ENCODE measurements around the gene PABPN1L. TPM values are rescaled to one million over a fixed set of nuclear protein-coding genes. Genes with fewer than 3 reads are reported as not detected.

PABPN1L gene
- total and polyA plus RNA-seq, 7 donors = not detected

DNA sequence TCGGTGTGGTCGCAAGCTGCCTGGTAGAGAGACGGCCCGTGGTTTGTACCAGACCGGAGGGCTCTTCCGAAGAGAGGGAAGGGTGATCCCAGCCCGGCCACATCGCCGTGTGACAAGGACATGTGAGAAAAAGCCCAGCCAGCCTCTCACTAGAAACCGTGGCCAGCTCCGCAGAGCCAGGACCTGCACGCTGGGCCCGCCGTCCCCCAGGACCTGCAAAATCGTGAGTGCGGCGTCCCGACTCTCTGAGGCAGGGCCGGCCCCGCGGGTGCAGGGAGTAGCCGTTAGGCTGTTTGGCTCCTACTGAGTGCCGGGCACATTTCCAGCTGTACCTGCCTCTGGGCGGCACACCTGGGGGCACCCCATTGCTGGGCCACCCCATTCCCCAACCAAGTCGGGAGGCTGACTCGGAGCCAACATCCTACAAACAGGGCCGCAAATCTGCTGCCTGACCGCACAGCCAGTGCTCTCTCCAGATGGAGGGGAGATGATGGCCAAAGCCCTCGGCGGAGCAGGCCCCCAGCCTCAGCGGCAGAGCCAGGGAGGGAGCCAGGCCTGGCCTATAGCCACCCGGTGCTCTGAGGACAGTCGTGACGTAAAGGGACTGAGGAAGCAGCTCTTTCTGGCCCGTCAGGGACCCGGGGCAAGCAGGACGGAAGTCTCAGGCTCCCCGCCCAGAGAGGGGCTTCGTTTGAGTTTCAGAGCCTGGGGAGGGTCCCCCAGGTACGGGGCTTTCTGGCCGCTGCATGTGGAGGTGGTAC, 33.6 kb upstream of the PABPN1L start:
- no peak for ATAC-seq
- Histone ChIP-seq H3K36me3 (ENCODE audit: insufficient read depth in 1 of 2, low read depth in 1 of 2) (peaks cover 0 to 4% of the 10 kb centered on the region in 2 donors), H3K4me1 (peaks cover 49% of the 10 kb centered on the region), H3K4me3 (no peak overlapping the region), H3K27me3 (ENCODE audit: insufficient read depth in 3 of 3, low read length in 2 of 3) (no peaks in the 10 kb centered on the region), H3K27ac (no peak overlapping the region), H3K9me3 (no peaks in the 10 kb centered on the region)
- intact Hi-C loops (cut with DNase I) = loop anchor here in 1 of 2 donors (5.0 kb wide), 1 partner anchor 43 kb away; the partner anchor contains the start of genes GALNS and TRAPPC2L
- TF ChIP-seq, protein P1, sequence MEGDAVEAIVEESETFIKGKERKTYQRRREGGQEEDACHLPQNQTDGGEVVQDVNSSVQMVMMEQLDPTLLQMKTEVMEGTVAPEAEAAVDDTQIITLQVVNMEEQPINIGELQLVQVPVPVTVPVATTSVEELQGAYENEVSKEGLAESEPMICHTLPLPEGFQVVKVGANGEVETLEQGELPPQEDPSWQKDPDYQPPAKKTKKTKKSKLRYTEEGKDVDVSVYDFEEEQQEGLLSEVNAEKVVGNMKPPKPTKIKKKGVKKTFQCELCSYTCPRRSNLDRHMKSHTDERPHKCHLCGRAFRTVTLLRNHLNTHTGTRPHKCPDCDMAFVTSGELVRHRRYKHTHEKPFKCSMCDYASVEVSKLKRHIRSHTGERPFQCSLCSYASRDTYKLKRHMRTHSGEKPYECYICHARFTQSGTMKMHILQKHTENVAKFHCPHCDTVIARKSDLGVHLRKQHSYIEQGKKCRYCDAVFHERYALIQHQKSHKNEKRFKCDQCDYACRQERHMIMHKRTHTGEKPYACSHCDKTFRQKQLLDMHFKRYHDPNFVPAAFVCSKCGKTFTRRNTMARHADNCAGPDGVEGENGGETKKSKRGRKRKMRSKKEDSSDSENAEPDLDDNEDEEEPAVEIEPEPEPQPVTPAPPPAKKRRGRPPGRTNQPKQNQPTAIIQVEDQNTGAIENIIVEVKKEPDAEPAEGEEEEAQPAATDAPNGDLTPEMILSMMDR (IDR thresholded peaks at IDR 0.05) = no peak
- WGBS, 3 donors = 83 to 90% (median 85%) methylated on average over 39 to 41 of the region's 41 CpGs
- no peak for DNase-seq

DNA sequence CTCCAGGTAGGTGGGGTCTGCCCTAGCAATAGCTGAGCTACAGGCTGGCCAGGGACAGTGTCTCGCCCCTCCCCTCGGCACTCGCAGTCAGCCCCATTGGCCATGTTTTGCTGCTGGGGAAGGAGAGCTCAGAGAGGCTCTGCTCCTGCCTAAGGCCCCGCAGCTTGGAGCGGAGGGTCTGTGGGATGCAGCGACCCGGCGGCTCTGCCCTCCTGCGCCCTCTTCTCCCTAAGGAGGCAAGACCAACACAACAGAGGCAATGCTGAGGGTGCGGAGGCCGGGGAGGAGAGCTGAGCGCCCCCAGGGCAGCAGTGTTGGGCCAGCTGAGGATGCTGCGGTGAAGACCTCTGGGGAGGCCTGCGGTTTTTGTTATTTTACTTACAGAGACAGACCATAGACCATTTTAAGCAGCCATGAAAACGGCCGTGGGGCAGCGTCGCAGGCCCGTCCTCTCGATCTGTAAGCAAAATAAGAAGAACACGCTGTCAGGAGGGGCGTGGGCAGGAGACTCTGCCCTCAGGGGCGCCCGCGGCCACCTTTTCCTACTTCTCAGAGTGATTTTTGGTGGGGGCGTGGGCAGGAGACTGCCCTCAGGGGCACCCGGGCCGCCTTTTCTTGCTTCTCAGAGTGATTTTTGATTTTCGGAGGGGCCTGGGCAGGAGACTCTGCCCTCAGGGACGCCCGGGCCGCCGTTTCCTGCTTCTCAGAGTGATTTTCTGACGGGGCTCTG, 31.4 kb upstream of the PABPN1L start:
- H3K27ac ChIP-seq = peak overlapping the region; percentile 86
- no peak for ATAC-seq
- H3K4me3 ChIP-seq = no peak overlapping the region
- H3K36me3 ChIP-seq (ENCODE audit: insufficient read depth in 1 of 2, low read depth in 1 of 2) = peaks cover 0 to 4% of the 10 kb centered on the region in 2 donors
- peaks cover 42% of the 10 kb centered on the region for H3K4me1 ChIP-seq
- DNase-seq = no peak
- 92 to 93% (median 93%) methylated on average over 29 to 34 of the region's 34 CpGs for WGBS, 3 donors
- TF ChIP-seq, protein P1 (IDR thresholded peaks at IDR 0.05) = no peak
- intact Hi-C loops (cut with DNase I) = no loop called here
- H3K27me3 ChIP-seq (ENCODE audit: insufficient read depth in 3 of 3, low read length in 2 of 3) = no peaks in the 10 kb centered on the region
- H3K9me3 ChIP-seq = no peaks in the 10 kb centered on the region

DNA sequence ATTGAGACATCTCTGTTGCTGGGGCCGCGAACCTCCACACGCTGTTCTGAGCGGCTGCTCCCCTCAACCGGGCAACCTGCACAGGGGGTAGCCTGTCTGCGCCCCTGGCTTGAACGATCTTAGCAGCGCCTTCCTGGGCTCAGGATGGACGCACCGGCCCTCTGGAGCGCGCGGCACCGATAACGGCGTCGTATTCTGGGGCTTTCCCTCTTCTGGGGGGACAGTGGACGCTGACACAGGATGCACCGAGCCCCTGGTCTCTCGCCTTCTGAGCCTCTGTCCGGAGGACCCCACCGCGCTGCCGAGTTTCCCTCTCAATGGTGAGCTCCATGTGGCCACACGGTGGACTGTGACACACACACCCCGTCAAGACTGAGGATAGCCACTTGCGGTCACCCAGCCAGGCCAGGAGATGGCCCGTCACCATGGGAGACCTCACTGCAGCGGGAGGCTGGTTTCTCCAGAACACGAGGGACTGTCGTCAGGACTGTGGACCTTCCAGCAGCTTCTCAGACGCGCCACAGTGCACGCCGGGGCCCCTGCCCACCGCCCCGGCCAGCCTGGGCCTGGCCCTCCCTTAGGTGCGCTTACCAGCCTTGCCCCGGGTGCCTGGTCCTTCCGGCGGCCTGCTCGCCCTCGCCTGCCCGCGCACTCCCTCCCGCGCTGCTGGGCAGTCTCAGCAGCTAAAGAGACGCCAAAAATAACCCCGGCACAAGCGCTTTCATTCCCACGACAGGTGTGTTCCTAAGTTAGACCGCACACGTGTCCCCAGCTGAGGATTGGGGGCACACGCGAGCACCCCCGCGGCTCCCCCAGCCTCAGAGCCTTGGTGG, 30.0 kb upstream of the PABPN1L start:
- peaks cover 0 to 15% of the 10 kb centered on the region in 2 donors for H3K36me3 ChIP-seq (ENCODE audit: insufficient read depth in 1 of 2, low read depth in 1 of 2)
- H3K4me1 ChIP-seq = peaks cover 42% of the 10 kb centered on the region
- 46 to 66% (median 53%) methylated on average over 48 to 57 of the region's 57 CpGs for WGBS, 3 donors
- DNase-seq = peak; percentile 47 to 76
- H3K9me3 ChIP-seq = no peaks in the 10 kb centered on the region
- peak overlapping the region; percentile 49 for H3K4me3 ChIP-seq
- TF ChIP-seq, protein P1 (IDR thresholded peaks at IDR 0.05) = no peak
- intact Hi-C loops (cut with DNase I) = no loop called here
- peak; percentile 61 to 85 (median 79) for ATAC-seq
- no peaks in the 10 kb centered on the region for H3K27me3 ChIP-seq (ENCODE audit: insufficient read depth in 3 of 3, low read length in 2 of 3)
- peak overlapping the region; percentile 86 for H3K27ac ChIP-seq

DNA sequence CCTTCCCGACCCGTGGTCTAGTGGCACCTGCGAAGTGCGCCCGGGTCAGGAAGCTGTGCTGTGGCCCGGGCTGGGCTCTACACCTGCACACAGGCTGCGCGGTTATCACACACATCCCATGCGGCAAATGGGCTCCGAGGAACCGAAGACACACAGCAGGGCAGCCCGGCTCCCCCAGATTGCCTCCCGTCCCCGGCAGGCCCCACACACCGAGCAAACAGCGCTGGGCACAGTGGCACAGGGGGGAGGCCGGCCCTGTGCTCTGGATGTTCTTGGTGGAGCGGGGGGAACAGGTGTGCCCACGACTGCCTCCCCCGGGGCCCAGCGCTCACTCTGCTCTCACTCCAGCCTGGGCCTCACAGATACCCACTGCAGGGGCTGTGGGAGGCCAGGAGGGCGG, 28.9 kb upstream of the PABPN1L start:
- 64 to 80% (median 70%) methylated on average over 22 of the region's 22 CpGs for WGBS, 3 donors
- ATAC-seq (peak in 2 of 4 donors; percentile 1 to 6), DNase-seq (no peak)
- intact Hi-C loops (cut with DNase I) = no loop called here
- H3K27me3 ChIP-seq (ENCODE audit: insufficient read depth in 3 of 3, low read length in 2 of 3) = no peaks in the 10 kb centered on the region
- no peaks in the 10 kb centered on the region for H3K9me3 ChIP-seq
- TF ChIP-seq, protein P1 (IDR thresholded peaks at IDR 0.05) = no peak
- H3K4me3 ChIP-seq = peak overlapping the region; percentile 49
- peak overlapping the region; percentile 86 for H3K27ac ChIP-seq
- peaks cover 0 to 24% of the 10 kb centered on the region in 2 donors for H3K36me3 ChIP-seq (ENCODE audit: insufficient read depth in 1 of 2, low read depth in 1 of 2)
- H3K4me1 ChIP-seq = peaks cover 42% of the 10 kb centered on the region

Data from psoas muscle (tissue), 8 donors.